GM19043 (cell line): Measurements from ENCODE around the gene TDP1.

ENCODE experiments used
- ATAC-seq: cut with Tn5 transposase; IDR thresholded peaks from one replicate; pipeline ENCODE4 v1.9.1; 2021; ENCODE audit warnings: low read depth; ENCODE audit not compliant: unreplicated experiment

The TDP1 gene

GRCh38 chr14:89936654-89937185 lies 19.0 kb upstream of the TDP1 start:
- ATAC-seq: no peak

GRCh38 chr14:89941830-89942377 lies 13.8 kb upstream of the TDP1 start:
- ATAC-seq: no peak

- no peak for ATAC-seq
Observed at GRCh38 chr14:89947344-89947743, 8.4 kb upstream of the TDP1 start.

GRCh38 chr14:89952576-89952975 lies 3.2 kb upstream of the TDP1 start:
- no peak for ATAC-seq

GRCh38 chr14:89953602-89954001 lies 2.1 kb upstream of the TDP1 start:
- no peak for ATAC-seq

GRCh38 chr14:89954070-89955021 lies 1.4 kb upstream of the TDP1 start, which contains the start of gene EFCAB11:
TSS of gene EFCAB11 (minus strand) at chr14:89954730. CDS start at chr14:89954660, 70 bp downstream.
- peak; percentile 83 for ATAC-seq

- ATAC-seq: peak; percentile 6
Observed at GRCh38 chr14:89955022-89955744, 544 bp upstream of the TDP1 start.

GRCh38 chr14:89956661-89957009 lies 908 bp downstream of the TDP1 start:
- no peak for ATAC-seq

GRCh38 chr14:89957376-89957775 lies 1.6 kb downstream of the TDP1 start:
- no peak for ATAC-seq

- ATAC-seq: no peak
Observed at GRCh38 chr14:89957791-89958190, 2.1 kb downstream of the TDP1 start.

- ATAC-seq: no peak
Observed at GRCh38 chr14:89958966-89959365, 3.2 kb downstream of the TDP1 start.

- no peak for ATAC-seq
Observed at GRCh38 chr14:89959853-89960445, 4.2 kb downstream of the TDP1 start.

- no peak for ATAC-seq
Observed at GRCh38 chr14:89960914-89961313, 5.2 kb downstream of the TDP1 start.

GRCh38 chr14:89963288-89963978 lies 7.7 kb downstream of the TDP1 start:
- ATAC-seq: no peak

GRCh38 chr14:89965839-89966238 lies 10.1 kb downstream of the TDP1 start:
- no peak for ATAC-seq

- peak; percentile 63 for ATAC-seq
Observed at GRCh38 chr14:89973234-89973823, 17.6 kb downstream of the TDP1 start.

- ATAC-seq: no peak
Observed at GRCh38 chr14:89977668-89978067, 21.9 kb downstream of the TDP1 start.

GRCh38 chr14:89978656-89979055 lies 22.9 kb downstream of the TDP1 start:
- no peak for ATAC-seq

- ATAC-seq: no peak
Observed at GRCh38 chr14:89983375-89983774, 27.6 kb downstream of the TDP1 start.
